GM18520 (cell line): ENCODE data around the gene TMEM138.

Source experiments
- ATAC-seq: cut with Tn5 transposase; IDR thresholded peaks from one replicate; pipeline ENCODE4 v1.9.1; 2021; ENCODE audit not compliant: unreplicated experiment

The TMEM138 gene

DNA sequence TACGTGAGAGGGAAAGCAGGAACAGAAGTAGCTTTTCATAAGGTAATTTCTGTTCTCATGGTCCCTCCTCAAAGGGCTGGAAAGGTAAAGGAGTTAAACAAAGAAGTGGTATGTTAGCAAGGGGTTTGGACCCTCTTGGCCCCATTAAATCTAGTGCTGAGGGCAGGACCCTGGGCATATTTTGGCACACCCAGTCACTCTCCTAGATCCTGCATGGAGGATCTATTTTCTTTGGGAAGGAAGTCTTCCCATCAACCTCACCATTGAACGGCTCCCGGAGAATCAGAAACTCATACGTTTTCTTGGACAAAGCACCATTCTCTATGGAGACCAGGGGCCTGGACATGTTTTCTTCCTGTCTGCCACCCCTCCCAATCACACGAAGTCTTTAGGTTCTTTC lies 41.9 kb downstream of the TMEM138 start:
- no peak for ATAC-seq

DNA sequence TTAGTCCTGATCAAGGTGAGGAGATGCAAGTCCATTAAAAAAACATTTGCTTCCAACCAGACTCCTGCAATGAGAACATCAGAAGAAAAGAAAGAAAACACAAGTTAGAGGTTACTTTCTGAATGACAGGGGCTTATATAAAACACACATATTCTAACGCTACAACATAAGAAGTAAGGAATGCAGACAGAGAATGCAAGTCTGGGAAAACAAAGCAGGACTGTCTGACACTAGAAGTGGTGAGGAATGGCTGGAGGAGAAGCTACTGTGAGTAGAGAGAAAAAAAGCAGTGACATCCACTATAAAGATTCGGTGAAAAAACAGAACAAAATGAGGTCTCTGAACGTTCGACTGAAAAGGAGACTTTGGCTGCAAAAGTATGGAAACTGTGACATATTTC lies 42.5 kb downstream of the TMEM138 start:
- no peak for ATAC-seq

DNA sequence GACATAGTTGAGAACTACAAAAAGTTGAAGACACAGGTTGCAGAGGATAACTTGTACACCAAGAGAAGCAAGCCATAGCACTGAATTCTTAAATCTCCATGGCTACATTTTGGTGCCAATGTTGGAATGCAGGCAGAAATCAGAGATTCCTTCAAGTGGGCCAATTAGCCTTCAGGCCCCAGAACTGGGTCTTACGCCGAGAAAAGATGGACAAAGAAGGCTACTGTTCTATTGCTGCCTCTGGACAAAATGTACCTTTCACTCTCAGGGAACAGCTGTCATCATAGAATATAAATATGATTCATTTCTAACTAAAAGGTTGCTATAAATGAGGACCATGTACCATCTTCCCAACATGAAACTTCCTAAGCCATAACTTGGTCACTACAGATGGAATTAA lies 43.9 kb downstream of the TMEM138 start:
- no peak for ATAC-seq

DNA sequence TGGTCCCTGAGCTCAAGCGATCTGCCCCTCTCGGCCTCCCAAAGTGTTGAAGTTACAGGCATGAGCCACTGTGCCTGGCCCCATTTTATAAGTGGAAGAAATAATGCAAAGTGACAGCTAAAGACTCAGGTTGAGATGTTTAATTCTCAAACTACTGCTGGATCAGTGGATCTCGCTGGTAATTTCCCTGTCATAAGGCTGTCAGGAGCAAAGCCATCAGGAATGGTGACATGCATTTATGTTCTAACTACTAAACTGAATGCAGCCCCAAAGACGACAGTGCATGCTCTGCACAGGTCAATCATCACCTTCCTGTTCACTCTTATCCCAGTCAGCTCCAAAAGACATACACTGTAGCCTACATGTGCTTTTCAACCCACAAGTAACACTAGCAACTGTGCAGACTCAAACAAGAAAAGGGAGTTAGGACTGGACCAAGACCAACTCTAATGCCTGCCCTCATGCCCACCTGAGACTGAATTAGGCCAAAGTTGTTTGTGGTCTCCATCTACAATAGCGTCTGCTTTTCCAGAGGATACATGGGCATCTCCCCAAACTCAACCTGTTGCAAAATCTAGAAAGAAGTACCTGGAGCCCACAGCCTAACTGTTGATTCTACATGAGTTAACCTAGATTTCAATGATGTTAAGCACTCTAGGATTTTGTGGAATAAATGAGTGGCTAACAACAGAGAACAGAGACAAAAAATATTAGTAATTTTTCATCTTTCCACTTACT lies 45.0 kb downstream of the TMEM138 start:
- no peak for ATAC-seq

DNA sequence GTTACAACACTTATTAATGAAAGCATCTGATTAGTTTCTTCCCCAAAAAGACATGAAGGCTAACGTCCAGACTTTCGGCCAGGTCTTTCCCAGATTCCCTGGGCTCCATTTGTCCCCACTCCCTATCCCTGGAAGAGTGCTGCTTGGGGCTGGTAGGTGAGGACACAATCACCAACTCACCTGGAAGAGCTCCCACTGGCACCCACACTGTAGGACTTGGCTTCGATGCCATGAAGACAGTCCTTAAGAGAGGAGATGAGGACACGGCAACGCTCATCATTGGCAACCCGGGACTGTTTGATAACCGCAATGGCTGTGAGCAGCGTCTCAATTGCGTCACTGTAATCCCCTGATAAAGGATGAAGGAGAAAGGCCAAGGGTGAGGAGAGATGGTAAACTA lies 49.4 kb downstream of the TMEM138 start:
- ATAC-seq = no peak

DNA sequence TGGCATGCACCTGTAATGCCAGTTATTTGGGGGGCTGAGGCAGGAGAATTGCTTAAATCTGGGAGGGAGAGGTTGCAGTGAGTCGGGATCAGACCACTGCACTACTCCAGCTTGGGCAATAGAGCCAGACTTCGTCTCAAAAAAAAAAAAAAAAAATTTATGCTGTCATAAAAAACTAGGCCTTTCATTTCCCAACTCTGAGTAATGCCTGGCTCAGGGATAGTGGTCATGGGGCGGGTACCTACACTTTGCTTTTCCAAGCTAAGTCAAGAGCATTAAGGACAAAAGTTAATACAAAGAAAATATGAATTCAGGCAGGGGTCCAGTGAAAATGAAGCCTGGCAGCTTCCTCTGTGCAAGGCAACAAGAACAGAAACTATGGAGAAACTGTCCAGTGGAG lies 51.3 kb downstream of the TMEM138 start:
- no peak for ATAC-seq

DNA sequence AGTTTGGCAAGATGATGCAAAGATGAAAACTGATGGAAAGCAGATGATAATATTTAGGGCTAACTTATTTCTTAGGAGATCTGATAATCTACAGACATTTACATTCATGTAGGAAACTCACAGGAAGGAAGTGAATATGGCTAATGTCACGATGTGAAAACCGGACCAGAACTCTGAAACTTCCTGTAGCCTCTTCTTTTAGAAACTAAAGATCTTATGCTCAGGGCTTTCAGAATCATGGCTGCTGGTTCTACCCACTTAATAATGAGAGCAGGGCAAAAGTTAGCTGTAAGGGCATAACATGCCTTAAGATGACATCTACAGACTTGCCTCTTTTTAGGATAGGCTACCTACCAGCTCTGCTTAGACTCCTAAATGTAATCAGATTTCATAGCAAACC lies 52.4 kb downstream of the TMEM138 start:
- no peak for ATAC-seq

DNA sequence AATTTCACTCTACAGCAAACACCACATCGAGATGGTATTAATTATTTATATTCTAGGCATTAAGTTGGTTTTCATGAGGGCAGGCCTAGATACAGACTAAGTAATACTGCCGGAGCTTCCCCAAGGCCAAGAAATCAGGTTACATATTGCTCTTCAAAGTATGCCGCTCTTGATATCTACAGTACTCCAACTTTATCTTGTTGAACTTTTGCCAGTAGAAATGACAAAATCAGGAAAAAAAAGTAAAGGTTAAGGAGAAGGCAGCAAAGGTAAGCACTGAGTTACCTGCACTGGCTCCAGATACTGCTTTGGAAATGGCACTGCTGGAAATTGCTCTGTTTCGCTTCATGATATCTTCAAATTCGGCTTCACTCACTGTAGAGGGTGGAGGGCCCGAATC lies 53.2 kb downstream of the TMEM138 start:
- no peak for ATAC-seq

DNA sequence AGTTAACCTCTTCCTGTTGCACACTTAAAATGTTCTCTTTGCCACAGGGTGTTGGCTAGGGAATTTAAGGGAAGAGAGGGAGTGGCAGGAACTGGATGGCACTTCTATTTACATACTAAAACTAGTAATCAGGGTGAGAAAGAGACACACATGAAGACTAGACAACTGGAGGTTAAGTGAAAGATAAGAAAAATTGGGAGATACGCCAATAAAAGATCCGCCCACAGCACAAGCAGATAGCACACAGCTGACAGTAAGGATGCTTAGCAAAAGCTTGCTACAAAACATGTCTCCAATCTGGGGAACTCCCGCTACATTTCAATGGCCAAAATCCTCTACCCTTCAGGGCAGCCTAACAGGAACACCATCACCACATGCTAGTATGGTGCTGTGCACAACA lies 54.8 kb downstream of the TMEM138 start:
- ATAC-seq = no peak

DNA sequence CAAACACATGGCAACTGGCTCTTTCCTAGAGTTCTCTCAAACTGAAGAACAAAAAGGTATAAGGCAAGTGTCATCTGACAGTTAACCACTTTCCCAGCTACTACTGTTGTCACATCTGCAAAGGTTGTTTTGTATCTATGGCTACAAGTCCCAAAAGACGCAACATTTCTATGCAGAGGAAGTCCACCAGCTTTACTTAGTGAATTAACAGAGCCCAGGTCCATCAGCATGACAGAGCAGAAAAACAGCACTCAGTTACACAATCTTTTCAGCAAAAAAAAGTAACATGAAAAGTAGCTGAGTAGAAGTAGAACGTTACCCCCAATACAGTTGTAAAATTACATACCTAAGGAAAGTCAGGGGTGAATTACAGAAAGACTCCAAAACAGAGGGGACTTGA lies 55.5 kb downstream of the TMEM138 start:
- ATAC-seq = no peak

DNA sequence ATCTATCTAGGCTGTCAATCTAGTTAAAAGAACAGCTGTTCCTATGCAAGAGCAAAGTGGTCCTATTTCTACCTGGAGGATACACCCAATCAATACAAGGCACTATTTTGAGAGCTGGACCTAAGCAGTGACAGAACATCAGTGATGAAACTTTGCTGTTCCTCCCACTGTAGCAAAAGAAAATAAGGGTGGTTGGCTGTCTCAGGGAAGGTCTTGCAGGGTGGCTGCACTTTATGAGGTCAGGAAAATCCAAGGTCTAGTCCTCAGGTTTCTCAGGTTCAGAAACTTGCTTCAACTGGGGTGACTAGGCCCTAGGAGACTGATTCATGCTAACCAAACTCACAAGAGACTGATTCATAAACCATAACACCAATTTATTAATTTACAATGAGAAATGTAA lies 56.0 kb downstream of the TMEM138 start:
- ATAC-seq = no peak
